SK-N-SH treated with all-trans-retinoic acid at 6 μM for 48 hours (cell line): ENCODE measurements around the gene SARDH.

Experiments used
- GLIS3 ChIP-seq: fragments of 250-450 bp; sonication (Bioruptor Pico); IDR thresholded peaks from 2 replicates; pipeline ENCODE4 v1.5.0; 2020; ENCODE audit warnings: mild to moderate bottlenecking, moderate library complexity
- RARB ChIP-seq: fragments of 250-450 bp; sonication (Bioruptor Pico); IDR thresholded peaks from 2 replicates; pipeline ENCODE4 v1.8.0; 2021; ENCODE audit warnings: mild to moderate bottlenecking, moderate library complexity
- TSHZ2 ChIP-seq: fragments of 250-450 bp; sonication (Bioruptor Pico); IDR thresholded peaks from 2 replicates; pipeline ENCODE4 v1.5.0; 2020; ENCODE audit warnings: mild to moderate bottlenecking, moderate library complexity
- ZFP30 ChIP-seq: fragments of 450-650 bp; formaldehyde crosslinking; IDR thresholded peaks from 2 replicates; pipeline ENCODE4 v1.5.0; 2022; ENCODE audit warnings: mild to moderate bottlenecking, moderate library complexity
- ZNF565 ChIP-seq: fragments of 450-650 bp; formaldehyde crosslinking; conservative IDR thresholded peaks from 2 replicates; pipeline ENCODE4 v1.5.0; 2020; ENCODE audit warnings: low read depth, mild to moderate bottlenecking, moderate library complexity
- TF ChIP-seq, protein P1 (sequence below): fragments of 250-450 bp; sonication (Bioruptor Pico); IDR thresholded peaks from 2 replicates; pipeline ENCODE4 v1.8.0; 2020; ENCODE audit warnings: mild to moderate bottlenecking, moderate library complexity, borderline replicate concordance
- TF ChIP-seq, protein P2 (sequence below): fragments of 250-450 bp; sonication (Bioruptor Pico); IDR thresholded peaks from 2 replicates; pipeline ENCODE4 v1.8.0; 2021; ENCODE audit warnings: low read depth, mild to moderate bottlenecking, moderate library complexity, borderline replicate concordance

GRCh38 chr9:133671371-133671770, 66.8 kb downstream of the SARDH start:
- TF ChIP-seq GLIS3 (CRISPR knock-in tag) (no peak), TSHZ2 (no peak), ZNF565 (CRISPR knock-in tag) (no peak), RARB (CRISPR knock-in tag) (no peak), ZFP30 (no peak)
- TF ChIP-seq, protein P1, sequence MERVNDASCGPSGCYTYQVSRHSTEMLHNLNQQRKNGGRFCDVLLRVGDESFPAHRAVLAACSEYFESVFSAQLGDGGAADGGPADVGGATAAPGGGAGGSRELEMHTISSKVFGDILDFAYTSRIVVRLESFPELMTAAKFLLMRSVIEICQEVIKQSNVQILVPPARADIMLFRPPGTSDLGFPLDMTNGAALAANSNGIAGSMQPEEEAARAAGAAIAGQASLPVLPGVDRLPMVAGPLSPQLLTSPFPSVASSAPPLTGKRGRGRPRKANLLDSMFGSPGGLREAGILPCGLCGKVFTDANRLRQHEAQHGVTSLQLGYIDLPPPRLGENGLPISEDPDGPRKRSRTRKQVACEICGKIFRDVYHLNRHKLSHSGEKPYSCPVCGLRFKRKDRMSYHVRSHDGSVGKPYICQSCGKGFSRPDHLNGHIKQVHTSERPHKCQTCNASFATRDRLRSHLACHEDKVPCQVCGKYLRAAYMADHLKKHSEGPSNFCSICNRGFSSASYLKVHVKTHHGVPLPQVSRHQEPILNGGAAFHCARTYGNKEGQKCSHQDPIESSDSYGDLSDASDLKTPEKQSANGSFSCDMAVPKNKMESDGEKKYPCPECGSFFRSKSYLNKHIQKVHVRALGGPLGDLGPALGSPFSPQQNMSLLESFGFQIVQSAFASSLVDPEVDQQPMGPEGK (CRISPR knock-in tag): no peak
- TF ChIP-seq, protein P2, sequence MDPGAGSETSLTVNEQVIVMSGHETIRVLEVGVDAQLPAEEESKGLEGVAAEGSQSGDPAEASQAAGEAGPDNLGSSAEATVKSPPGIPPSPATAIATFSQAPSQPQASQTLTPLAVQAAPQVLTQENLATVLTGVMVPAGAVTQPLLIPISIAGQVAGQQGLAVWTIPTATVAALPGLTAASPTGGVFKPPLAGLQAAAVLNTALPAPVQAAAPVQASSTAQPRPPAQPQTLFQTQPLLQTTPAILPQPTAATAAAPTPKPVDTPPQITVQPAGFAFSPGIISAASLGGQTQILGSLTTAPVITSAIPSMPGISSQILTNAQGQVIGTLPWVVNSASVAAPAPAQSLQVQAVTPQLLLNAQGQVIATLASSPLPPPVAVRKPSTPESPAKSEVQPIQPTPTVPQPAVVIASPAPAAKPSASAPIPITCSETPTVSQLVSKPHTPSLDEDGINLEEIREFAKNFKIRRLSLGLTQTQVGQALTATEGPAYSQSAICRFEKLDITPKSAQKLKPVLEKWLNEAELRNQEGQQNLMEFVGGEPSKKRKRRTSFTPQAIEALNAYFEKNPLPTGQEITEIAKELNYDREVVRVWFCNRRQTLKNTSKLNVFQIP (CRISPR knock-in tag): no peak
